PC-9 (cell line): ENCODE data around the gene CASP8AP2. TPM values are rescaled to one million over a fixed set of nuclear protein-coding genes. Genes with fewer than 3 reads are reported as not detected.

Source experiments
- BruUV-seq: library from RNA; stranded (reverse); fragments of 400-500 nt; replicated peaks from 2 replicates; lab custom pipeline; 2021; lab: Mats Ljungman, UMichigan
- CTCF ChIA-PET: fragments of 300-600 bp; sonication (Branson Sonifier 250); formaldehyde crosslinking; loops from one replicate; lab custom pipeline; 2022; ENCODE audit warnings: antibody characterized with exemption; lab: Charles Lee
- POLR2A ChIA-PET: fragments of 300-600 bp; sonication (Branson Sonifier 250); formaldehyde crosslinking; loops from one replicate; lab custom pipeline; 2022; ENCODE audit warnings: antibody characterized with exemption; ENCODE audit not compliant: unreplicated experiment; lab: Charles Lee
- DNase-seq, 2 experiments: peaks; one replicate each; pipeline versions ENCODE4 v3.0.0 to v3.0.0-alpha.2; 2015 to 2022; ENCODE audit warnings: mixed read lengths in 1 of 2
- H2AFZ ChIP-seq: fragments of 200-600 bp; sonication (generic); 2 replicates; pipeline ENCODE4 v1.8.1; 2017; ENCODE audit warnings: antibody characterized with exemption
- H3F3A ChIP-seq: fragments of 200-600 bp; sonication (generic); 2 replicates; pipeline ENCODE4 v1.8.1; 2017; ENCODE audit warnings: antibody characterized with exemption, mild to moderate bottlenecking, low read depth; ENCODE audit not compliant: insufficient read depth
- H3K27ac ChIP-seq: fragments of 200-600 bp; sonication (generic); 2 replicates; pipeline ENCODE4 v1.6.1; 2016; ENCODE audit warnings: mixed run types
- H3K27me3 ChIP-seq: fragments of 200-600 bp; sonication (generic); 2 replicates; pipeline ENCODE4 v1.6.1; 2016; ENCODE audit warnings: low read depth, mixed run types; ENCODE audit not compliant: insufficient read depth
- H3K36me3 ChIP-seq: fragments of 200-600 bp; sonication (generic); 2 replicates; pipeline ENCODE4 v1.6.1; 2016; ENCODE audit warnings: low read depth, mixed run types
- H3K4me1 ChIP-seq: fragments of 200-600 bp; sonication (generic); replicated peaks from 2 replicates; pipeline ENCODE4 v1.6.1; 2016; ENCODE audit warnings: mixed run types; ENCODE audit not compliant: insufficient read depth
- H3K4me2 ChIP-seq: fragments of 200-600 bp; sonication (generic); 2 replicates; pipeline ENCODE4 v1.6.1; 2017; ENCODE audit warnings: mixed run types
- H3K4me3 ChIP-seq: fragments of 200-600 bp; sonication (generic); 2 replicates; pipeline ENCODE4 v1.6.1; 2016; ENCODE audit warnings: mixed run types
- H3K79me2 ChIP-seq: fragments of 200-600 bp; sonication (generic); 2 replicates; pipeline ENCODE4 v1.6.1; 2017; ENCODE audit warnings: low read depth, mixed run types
- H3K9me2 ChIP-seq: fragments of 200-600 bp; sonication (generic); 2 replicates; pipeline ENCODE4 v1.8.1; 2017; ENCODE audit warnings: mild to moderate bottlenecking; ENCODE audit not compliant: insufficient read depth
- H3K9me3 ChIP-seq: fragments of 200-600 bp; sonication (generic); 2 replicates; pipeline ENCODE4 v1.8.1; 2016; ENCODE audit warnings: low read depth; ENCODE audit not compliant: insufficient read depth
- H4K20me1 ChIP-seq: fragments of 200-600 bp; sonication (generic); 2 replicates; pipeline ENCODE4 v1.8.1; 2017; ENCODE audit not compliant: insufficient read depth
- CTCF ChIP-seq: fragments of 200-600 bp; sonication (generic); conservative IDR thresholded peaks from 2 replicates; pipeline ENCODE4 v1.6.1; 2017; ENCODE audit warnings: mixed run types, antibody characterized with exemption, mild to moderate bottlenecking, moderate library complexity
- EZH2 ChIP-seq: fragments of 200-600 bp; sonication (generic); IDR thresholded peaks from 2 replicates; pipeline ENCODE4 v1.8.0; 2017; ENCODE audit warnings: antibody characterized with exemption, low read depth
- intact Hi-C: fragments of 100-400 bp; cut with micrococcal nuclease; formaldehyde crosslinking; loops from one replicate; pipeline ENCODE4 v1.10.0; 2022; ENCODE audit not compliant: unreplicated experiment
- total RNA-seq: library from RNA; stranded (reverse); gene quantifications from 2 replicates; pipeline ENCODE4 v1.2.3, GENCODE V29; 2021

Gene CASP8AP2
- total RNA-seq, 1 experiment from 2014 or later, result 17.4 TPM

GRCh38 chr6:89784838-89785237, 44.8 kb upstream of the CASP8AP2 start:
- ChIA-PET CTCF (no interaction called here), POLR2A (no interaction called here)
- BruUV-seq, result no TSS peak
- Histone ChIP-seq H3K4me2 (no peak overlapping the region), H3K36me3 (no peaks in the 10 kb centered on the region), H3K9me2 (no peaks in the 10 kb centered on the region), H3K27me3 (no peaks in the 10 kb centered on the region), H3K9me3 (no peaks in the 10 kb centered on the region), H4K20me1 (no peaks in the 10 kb centered on the region), H3F3A (no peaks in the 10 kb centered on the region), H3K27ac (no peak overlapping the region), H3K4me3 (no peak overlapping the region), H3K79me2 (no peaks in the 10 kb centered on the region), H3K4me1 (no peaks in the 10 kb centered on the region), H2AFZ (no peak overlapping the region)
- intact Hi-C loops, result no loop called here
- TF ChIP-seq CTCF (no peak), EZH2 (no peak)
- DNase-seq, result no peak

GRCh38 chr6:89786970-89787369, 42.7 kb upstream of the CASP8AP2 start:
- Histone ChIP-seq H3K79me2 (no peaks in the 10 kb centered on the region), H3K4me3 (no peak overlapping the region), H3K36me3 (no peaks in the 10 kb centered on the region), H3K9me3 (no peaks in the 10 kb centered on the region), H3K9me2 (no peaks in the 10 kb centered on the region), H3K4me1 (no peaks in the 10 kb centered on the region), H3K27me3 (no peaks in the 10 kb centered on the region), H4K20me1 (no peaks in the 10 kb centered on the region), H2AFZ (no peak overlapping the region), H3F3A (no peaks in the 10 kb centered on the region), H3K27ac (no peak overlapping the region), H3K4me2 (no peak overlapping the region)
- no peak for DNase-seq
- CTCF ChIA-PET, result no interaction called here
- POLR2A ChIA-PET, result no interaction called here
- intact Hi-C loops, result no loop called here
- BruUV-seq, result no TSS peak
- TF ChIP-seq EZH2 (no peak), CTCF (no peak)

GRCh38 chr6:89787660-89788328, 41.9 kb upstream of the CASP8AP2 start:
- no TSS peak for BruUV-seq
- no peak overlapping the region for H3K4me2 ChIP-seq
- no peaks in the 10 kb centered on the region for H3K27me3 ChIP-seq
- H3K27ac ChIP-seq, result no peak overlapping the region
- no peaks in the 10 kb centered on the region for H3K9me3 ChIP-seq
- H3K9me2 ChIP-seq, result no peaks in the 10 kb centered on the region
- no peaks in the 10 kb centered on the region for H3K4me1 ChIP-seq
- no peak overlapping the region for H2AFZ ChIP-seq
- no peaks in the 10 kb centered on the region for H4K20me1 ChIP-seq
- POLR2A ChIA-PET, result no interaction called here
- H3F3A ChIP-seq, result no peaks in the 10 kb centered on the region
- H3K79me2 ChIP-seq, result no peaks in the 10 kb centered on the region
- no peaks in the 10 kb centered on the region for H3K36me3 ChIP-seq
- TF ChIP-seq CTCF (no peak), EZH2 (no peak)
- intact Hi-C loops, result no loop called here
- no peak overlapping the region for H3K4me3 ChIP-seq
- no peak for DNase-seq
- CTCF ChIA-PET, result no interaction called here
